IPS DF 19.7 (cell line): ENCODE data around the gene TEKTIP1.

Source experiments
- DNase-seq: peaks from one replicate; pipeline ENCODE4 v3.0.0-alpha.2; 2013; ENCODE audit warnings: low read depth, low spot score

The TEKTIP1 gene

GRCh38 chr19:3537438-3538240 is 1.3 kb upstream of the TEKTIP1 start:
- no peak for DNase-seq

GRCh38 chr19:3538258-3538929 is 580 bp upstream of the TEKTIP1 start:
- DNase-seq, result no peak

- no peak for DNase-seq
These were observed 763 bp downstream of the TEKTIP1 start for GRCh38 chr19:3539756-3540118.

- DNase-seq, result no peak
These were observed 4.4 kb downstream of the TEKTIP1 start for GRCh38 chr19:3543150-3544057.

- no peak for DNase-seq
These were observed 5.0 kb downstream of the TEKTIP1 start for GRCh38 chr19:3544058-3544376.

GRCh38 chr19:3544742-3545668 is 6.0 kb downstream of the TEKTIP1 start:
- no peak for DNase-seq

GRCh38 chr19:3545669-3546034 is 6.7 kb downstream of the TEKTIP1 start:
- no peak for DNase-seq

GRCh38 chr19:3546119-3546518 is 7.1 kb downstream of the TEKTIP1 start:
- DNase-seq, result no peak

- DNase-seq, result no peak
These were observed 8.3 kb downstream of the TEKTIP1 start for GRCh38 chr19:3547301-3547731.

GRCh38 chr19:3547767-3548282 is 8.9 kb downstream of the TEKTIP1 start:
- DNase-seq, result no peak

- no peak for DNase-seq
These were observed 9.6 kb downstream of the TEKTIP1 start for GRCh38 chr19:3548606-3549005.

- no peak for DNase-seq
These were observed 10.8 kb downstream of the TEKTIP1 start for GRCh38 chr19:3549816-3550215.

GRCh38 chr19:3550947-3551791 is 12.2 kb downstream of the TEKTIP1 start:
- DNase-seq, result no peak

GRCh38 chr19:3551792-3552095 is 12.8 kb downstream of the TEKTIP1 start:
- DNase-seq, result no peak

GRCh38 chr19:3554254-3555083 is 15.5 kb downstream of the TEKTIP1 start:
- DNase-seq, result no peak

GRCh38 chr19:3555653-3556422 is 16.9 kb downstream of the TEKTIP1 start:
- DNase-seq, result no peak

- no peak for DNase-seq
These were observed 17.5 kb downstream of the TEKTIP1 start for GRCh38 chr19:3556423-3556977.

GRCh38 chr19:3556978-3557460 is 18.0 kb downstream of the TEKTIP1 start:
- DNase-seq, result no peak
